LNCaP clone FGC (cell line): Measurements from ENCODE around the gene FBXO3.
"Not testable (repeated sequence)": the region's sequence is repeated elsewhere in the genome, so short reads cannot be mapped to it uniquely, and the experiment has no call there.

ENCODE experiments used
- DNase-seq: peaks from one replicate; pipeline ENCODE4 v3.0.0-alpha.2; 2011; ENCODE audit warnings: low read depth
- H3K4me3 ChIP-seq: 2 replicates; pipeline ENCODE4 v1.5.1; 2011; ENCODE audit warnings: mild to moderate bottlenecking, low read depth, low read length, control low read depth
- TF ChIP-seq, protein P1 (sequence below): IDR thresholded peaks from 2 replicates; pipeline ENCODE4 v1.5.1; 2012; ENCODE audit warnings: mild to moderate bottlenecking; ENCODE audit not compliant: control insufficient read depth, insufficient read depth; ENCODE audit errors: extremely low read depth

Gene FBXO3

GRCh38 chr11:33718440-33718839 lies 55.9 kb downstream of the FBXO3 start:
- TF ChIP-seq, protein P1, sequence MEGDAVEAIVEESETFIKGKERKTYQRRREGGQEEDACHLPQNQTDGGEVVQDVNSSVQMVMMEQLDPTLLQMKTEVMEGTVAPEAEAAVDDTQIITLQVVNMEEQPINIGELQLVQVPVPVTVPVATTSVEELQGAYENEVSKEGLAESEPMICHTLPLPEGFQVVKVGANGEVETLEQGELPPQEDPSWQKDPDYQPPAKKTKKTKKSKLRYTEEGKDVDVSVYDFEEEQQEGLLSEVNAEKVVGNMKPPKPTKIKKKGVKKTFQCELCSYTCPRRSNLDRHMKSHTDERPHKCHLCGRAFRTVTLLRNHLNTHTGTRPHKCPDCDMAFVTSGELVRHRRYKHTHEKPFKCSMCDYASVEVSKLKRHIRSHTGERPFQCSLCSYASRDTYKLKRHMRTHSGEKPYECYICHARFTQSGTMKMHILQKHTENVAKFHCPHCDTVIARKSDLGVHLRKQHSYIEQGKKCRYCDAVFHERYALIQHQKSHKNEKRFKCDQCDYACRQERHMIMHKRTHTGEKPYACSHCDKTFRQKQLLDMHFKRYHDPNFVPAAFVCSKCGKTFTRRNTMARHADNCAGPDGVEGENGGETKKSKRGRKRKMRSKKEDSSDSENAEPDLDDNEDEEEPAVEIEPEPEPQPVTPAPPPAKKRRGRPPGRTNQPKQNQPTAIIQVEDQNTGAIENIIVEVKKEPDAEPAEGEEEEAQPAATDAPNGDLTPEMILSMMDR = no peak
- DNase-seq = no peak
- H3K4me3 ChIP-seq = no peak overlapping the region

- H3K4me3 ChIP-seq = no peak overlapping the region
- no peak for DNase-seq
- TF ChIP-seq, protein P1 = peak; percentile 34
These were observed 58.1 kb downstream of the FBXO3 start for GRCh38 chr11:33716243-33716642.

- no peak for DNase-seq
- TF ChIP-seq, protein P1 = no peak
- no peak overlapping the region for H3K4me3 ChIP-seq
These were observed 60.4 kb downstream of the FBXO3 start for GRCh38 chr11:33713856-33714398.

DNA sequence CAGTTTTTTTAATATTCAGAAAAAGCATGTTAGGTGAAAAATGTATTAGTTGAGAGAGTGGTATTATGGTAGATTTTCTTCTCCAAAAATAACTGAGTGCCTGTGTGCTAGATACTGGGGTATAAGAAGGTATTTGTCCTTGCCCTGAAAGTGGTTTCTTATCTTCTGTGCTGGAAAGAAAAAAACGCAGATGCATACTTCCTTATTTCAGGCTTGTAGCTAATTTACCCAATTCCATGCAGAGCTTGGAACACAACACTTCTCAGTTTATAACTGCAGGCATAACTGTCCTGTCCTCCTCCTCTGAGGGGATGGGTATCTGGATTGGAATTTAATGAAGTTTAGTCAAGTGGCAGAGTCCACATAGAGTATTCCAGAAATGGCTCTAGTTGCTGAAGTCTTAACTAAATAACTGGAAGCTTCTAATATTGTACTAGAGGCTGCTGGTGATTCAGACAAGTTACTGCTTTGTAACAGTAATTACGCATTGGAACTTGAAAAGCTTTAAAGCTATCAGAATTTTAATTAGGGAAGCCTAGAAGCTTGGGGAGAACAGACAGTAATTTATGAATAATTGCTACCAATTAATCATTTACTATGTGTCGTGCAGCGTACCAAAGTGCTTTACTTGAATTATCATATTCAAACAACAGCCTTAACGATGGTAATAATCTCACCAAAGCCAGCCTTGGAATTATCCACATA lies 61.0 kb downstream of the FBXO3 start:
- TF ChIP-seq, protein P1 = no peak
- no peak overlapping the region for H3K4me3 ChIP-seq
- DNase-seq = no peak

DNA sequence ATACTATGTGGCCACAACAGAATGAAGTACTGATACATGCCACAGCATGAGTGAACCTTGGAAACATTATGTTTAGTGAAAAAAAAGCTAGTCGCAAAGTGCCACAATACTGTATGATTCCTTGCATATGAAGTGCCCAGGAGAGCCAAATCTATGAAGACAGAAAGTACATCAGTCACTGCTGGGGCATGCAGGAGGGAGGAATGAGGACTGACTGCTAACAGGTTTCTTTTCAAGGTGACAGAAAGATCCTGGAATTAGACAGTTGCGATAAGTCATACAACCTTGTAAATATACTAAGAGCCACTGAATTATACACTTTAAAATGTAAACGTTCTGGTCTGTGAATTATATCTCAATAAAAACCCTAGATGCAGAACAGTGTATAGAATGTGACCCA lies 61.9 kb downstream of the FBXO3 start:
- DNase-seq = no peak
- H3K4me3 ChIP-seq = no peak overlapping the region
- TF ChIP-seq, protein P1 = no peak

GRCh38 chr11:33709466-33709865 lies 64.9 kb downstream of the FBXO3 start:
- no peak overlapping the region for H3K4me3 ChIP-seq
- no peak for DNase-seq
- TF ChIP-seq, protein P1 = no peak

GRCh38 chr11:33708985-33709384 lies 65.3 kb downstream of the FBXO3 start:
- no peak for DNase-seq
- H3K4me3 ChIP-seq = no peak overlapping the region
- TF ChIP-seq, protein P1 = no peak

GRCh38 chr11:33707831-33708230 lies 66.5 kb downstream of the FBXO3 start:
- not testable (repeated sequence) for H3K4me3 ChIP-seq, DNase-seq
